Smooth muscle cell of the pulmonary artery (primary cell): Measurements from ENCODE around the gene HMGB4. TPM values are rescaled to one million over a fixed set of nuclear protein-coding genes. Genes with fewer than 3 reads are reported as not detected.

ENCODE experiments used
- total RNA-seq: library from RNA; depleted of rRNA; stranded (reverse); fragments of >200 nt; gene quantifications from 2 replicates; pipeline ENCODE4 v1.2.3, GENCODE V29; 2014

HMGB4 gene, protein sequence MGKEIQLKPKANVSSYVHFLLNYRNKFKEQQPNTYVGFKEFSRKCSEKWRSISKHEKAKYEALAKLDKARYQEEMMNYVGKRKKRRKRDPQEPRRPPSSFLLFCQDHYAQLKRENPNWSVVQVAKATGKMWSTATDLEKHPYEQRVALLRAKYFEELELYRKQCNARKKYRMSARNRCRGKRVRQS
- total RNA-seq, result not detected in 2 replicates

DNA sequence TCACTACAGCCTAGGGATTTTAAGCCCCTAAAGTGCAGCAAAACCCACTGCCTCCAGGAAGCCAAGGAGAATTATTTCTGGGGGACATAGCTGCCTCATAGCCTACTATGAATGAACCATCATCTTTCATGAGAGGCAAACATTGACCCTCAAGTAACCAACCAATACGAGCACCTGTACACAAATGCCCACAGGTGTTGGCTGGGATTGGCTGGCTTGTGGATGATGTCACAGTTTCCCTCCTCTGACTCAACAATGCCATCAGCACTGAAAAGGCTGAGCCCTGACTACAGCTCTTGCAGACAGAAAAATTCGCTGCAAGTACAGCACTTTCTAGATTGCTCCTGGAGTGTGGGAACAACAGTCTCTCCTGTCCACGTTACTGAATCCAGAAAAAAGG is at the start of gene HMGB4:
Gene HMGB4, plus strand, starts transcription at position 301 of the 400 bp plus-strand sequence. CDS start 113 bp downstream, outside the sequence.

